Embryonic facial prominence (tissue), 1 donor: ENCODE measurements around the gene TRIM24.

ENCODE experiments used
- DNase-seq: peaks from one replicate; pipeline ENCODE4 v3.0.0-alpha.2; 2016; ENCODE audit errors: extremely low spot score

TRIM24 gene

DNA sequence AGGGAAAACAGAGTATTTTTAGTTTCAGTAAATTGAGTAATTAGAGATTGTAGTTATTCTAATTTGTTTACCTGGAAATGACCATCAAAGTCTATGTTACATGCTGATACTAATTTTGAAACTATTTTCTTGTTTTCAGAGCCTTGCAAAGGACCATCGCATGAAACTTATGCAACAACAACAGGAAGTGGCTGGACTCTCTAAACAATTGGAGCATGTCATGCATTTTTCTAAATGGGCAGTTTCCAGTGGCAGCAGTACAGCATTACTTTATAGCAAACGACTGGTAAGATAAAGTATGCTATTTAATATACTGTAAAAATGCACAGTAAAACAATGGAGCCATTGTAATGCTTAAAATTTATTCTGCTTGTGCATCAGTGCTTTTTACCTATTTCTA is 78.5 kb downstream of the TRIM24 start:
- DNase-seq, result no peak

DNA sequence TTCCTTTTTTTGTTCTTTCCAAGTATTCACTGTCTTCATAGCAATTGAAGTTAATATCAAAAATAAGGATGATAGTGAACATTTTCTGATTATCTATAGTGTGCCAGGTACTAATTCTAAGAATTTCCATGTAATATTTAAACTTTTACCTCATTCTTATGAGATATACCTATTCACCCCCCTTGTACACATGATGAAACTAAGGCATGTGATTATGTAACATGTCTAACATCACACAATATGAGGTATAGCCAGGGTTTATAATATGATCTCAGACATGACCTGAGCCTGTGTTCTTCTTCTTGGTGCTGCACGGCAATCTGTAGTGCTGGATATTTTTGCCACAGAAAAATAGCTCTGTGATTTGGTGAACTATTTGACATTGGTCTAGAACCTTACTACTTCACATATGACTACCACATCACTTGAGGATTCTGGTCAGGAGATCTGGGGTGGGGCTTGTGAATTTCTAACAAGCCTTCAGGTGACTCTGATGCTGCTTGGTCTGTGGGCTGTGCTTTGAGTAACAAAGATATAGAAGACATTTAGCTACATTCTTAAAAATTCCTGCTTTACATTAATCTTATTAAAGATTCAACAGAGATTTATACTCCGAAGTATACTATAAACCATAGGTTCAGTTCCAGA is 79.1 kb downstream of the TRIM24 start:
- DNase-seq, result no peak

DNA sequence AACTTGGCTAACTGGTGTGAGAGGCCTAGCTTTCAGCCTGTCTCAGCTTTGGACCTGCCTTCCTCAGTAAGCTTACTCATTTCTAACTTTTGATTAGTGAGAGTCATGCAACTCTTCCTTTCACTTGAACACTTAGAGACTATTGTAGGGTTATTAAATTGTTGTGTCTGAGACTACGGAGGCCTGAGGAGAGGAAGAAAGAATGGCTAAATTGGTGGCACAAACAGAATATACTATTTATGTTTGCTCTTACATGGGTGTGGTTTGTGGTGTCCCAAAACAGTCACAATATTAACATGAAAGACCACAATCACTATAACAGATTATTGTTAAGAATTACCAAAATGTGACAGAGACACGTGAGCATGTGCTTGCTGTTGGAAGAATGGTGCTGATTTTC is 82.1 kb downstream of the TRIM24 start:
- DNase-seq, result no peak

DNA sequence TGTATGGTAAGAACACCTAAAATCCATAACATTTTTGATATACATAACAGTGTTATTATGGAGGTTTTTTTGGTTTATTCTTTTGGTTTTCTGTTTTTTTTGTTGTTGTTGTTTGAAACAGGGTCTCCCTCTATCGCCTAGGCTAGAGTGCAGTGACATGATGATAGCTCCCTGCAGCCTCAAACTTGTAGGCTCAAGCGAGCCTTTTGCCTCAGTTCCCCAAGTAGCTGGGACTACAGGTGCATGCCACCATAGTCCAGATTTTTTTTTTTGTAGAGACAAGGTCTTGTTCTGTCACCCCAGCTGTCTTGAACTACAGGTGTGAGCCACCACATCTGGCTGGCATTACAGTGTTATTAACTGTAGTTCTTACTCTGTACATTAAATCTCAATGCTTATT is 83.7 kb downstream of the TRIM24 start:
- no peak for DNase-seq

DNA sequence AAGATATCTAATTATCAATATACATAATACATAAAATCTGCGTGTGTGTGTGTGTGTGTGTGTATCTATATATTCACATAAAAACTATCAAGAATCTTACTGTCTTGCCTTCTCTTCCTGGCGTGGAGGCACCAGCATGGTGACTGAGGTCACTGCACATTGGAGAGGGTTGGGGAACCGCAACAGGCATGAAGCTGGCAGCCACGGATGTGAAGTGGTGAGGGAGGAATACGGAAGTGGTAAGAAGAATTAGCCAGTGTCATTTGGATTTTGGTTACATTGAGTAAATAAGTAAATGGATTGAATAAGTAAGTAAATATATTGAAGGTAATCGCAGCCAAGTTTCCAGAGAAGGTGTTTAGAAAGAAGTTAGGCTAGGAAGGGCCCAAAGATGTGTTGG is 85.1 kb downstream of the TRIM24 start:
- no peak for DNase-seq

DNA sequence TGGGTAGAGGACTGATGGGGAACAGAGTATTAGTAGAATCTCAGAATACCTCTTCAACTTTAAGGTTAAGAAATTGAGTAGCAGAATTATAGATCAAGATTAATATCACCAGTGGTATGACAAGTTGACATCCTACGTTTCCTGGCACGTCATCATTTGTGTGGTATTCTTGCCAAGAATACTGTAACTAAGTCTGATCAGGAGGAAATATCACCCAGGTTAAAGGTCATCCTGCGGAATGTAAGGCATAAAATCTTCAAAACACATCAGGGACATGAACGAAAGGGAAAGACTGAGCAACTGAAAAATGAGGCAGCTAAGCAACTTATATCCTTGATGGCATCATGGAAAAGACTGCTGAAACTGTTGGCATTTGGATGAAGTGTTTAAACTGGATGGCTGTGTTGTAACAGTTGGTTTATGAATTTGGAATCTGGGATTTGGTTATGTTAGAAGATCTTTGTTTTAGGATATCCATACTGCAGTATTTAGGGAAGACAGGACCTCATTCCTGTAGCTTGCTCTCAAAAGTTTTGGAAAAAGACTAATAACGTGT is 86.1 kb downstream of the TRIM24 start:
- no peak for DNase-seq

DNA sequence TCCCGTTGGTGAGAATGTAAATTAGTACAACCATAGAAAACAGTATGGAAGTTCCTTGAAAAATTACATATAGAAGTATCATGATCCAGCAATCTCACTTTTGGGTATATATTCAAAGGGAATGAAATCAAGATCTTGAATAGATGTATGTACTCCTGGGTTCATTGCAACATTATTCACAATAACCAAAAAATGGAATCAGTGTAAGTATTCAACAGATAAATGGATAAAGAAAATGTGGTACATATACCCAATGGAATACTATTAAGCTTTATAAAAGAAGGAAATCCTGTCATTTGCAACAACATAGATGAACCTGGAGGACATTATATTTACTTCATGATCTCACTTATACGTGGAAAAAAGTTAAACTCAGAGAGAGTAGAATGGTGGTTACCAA is 86.8 kb downstream of the TRIM24 start:
- DNase-seq, result no peak

DNA sequence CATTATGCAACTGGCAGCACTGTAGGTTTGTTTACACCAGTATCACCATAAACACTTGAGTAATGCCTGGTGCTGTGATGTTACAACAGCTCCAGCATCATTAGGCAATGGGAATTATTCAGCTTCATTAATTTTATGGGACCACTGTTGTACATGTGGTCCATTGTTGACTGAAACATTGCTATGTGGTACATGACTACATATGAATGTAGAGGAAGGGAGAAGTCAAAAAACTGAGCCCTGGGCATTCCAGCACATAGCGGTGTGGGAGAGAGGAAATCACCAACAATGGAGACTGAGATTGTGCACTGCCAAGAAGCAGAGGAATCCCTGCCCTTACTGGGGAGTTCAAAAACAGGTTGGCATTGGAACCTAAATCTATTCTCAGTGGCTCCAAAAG is 89.0 kb downstream of the TRIM24 start:
- no peak for DNase-seq

DNA sequence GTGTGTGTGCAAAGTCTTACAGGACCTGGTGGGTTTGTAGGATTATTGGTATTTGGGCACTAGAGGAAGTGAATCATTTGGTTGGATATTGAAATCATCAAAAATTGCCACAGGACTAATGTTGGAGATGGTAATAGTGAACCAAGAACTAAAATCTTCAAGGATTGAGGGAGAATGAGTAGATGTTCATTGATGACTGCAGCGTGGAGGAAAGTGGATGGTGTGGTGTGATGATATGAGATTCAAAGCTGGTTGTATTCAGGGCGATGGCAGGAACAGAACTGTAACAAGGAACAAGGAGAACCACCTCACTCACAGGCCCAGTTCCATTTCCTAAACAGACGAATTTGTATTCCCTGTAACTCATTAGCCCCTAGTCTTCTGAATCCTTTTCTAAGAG is 90.3 kb downstream of the TRIM24 start:
- DNase-seq, result no peak

DNA sequence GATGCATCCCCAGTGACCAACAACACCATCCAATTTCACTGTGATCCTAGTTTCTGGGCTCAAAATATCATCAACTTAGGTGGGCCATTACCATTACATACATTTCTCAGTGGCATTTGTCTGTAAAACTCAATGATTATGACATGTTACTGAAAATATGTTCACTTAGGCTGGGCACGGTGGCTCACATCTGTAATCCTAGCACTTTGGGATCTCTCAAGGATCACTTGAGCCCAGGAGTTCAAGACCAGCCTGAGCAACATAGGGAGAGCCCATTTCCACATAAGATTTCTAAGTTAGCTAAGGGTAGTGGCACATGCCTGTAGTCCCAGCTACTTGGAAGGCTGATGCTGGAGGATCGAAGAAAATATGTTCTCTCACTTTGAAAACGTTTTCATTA is 91.0 kb downstream of the TRIM24 start:
- no peak for DNase-seq

DNA sequence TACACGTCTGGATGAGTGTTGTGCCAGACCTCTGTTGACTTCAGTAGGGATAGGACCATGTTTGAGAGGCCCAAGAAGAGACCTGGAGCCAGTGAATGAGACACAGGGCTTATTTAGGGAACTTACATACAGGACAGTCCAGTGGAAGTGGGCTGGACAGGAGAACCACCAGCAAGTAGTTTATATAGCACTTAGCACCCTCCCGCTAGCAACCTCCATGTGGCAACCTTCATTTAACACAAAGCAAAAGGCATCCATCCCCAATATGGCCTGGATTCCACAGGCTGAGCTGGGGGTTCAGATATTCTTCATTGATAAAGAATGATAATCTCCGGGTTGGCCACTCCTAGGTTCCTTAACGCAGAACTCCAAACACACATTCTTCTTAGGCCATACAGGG is 93.7 kb downstream of the TRIM24 start:
- no peak for DNase-seq

DNA sequence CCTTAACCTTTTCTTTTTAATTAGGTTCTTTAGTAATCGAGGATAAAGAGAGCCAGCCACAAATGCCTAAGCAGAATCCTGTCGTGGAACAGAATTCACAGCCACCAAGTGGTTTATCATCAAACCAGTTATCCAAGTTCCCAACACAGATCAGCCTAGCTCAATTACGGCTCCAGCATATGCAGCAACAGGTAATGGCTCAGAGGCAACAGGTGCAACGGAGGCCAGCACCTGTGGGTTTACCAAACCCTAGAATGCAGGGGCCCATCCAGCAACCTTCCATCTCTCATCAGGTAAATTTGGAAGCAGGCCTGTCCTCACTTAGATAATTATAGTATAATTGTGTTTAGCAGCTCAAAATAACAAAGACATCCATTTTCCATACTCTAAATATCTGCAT is 94.6 kb downstream of the TRIM24 start:
- DNase-seq, result no peak

DNA sequence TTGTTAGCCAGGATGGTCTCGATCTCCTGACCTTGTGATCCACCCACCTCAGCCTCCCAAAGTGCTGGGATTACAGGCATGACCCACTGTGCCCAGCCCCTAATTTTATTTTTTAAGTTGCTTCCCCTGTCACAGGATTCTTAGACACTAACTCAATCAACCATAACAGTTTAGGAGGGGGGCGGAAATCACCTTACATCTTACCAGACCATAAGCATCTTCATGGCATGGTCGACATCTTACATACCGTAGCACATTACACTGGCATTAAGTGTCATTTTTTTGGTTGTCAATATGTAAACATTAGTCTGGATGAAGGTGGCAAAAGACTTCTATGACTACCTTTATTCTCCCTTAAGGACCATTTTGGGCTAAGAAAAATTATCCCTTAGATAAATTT is 95.6 kb downstream of the TRIM24 start:
- DNase-seq, result no peak

DNA sequence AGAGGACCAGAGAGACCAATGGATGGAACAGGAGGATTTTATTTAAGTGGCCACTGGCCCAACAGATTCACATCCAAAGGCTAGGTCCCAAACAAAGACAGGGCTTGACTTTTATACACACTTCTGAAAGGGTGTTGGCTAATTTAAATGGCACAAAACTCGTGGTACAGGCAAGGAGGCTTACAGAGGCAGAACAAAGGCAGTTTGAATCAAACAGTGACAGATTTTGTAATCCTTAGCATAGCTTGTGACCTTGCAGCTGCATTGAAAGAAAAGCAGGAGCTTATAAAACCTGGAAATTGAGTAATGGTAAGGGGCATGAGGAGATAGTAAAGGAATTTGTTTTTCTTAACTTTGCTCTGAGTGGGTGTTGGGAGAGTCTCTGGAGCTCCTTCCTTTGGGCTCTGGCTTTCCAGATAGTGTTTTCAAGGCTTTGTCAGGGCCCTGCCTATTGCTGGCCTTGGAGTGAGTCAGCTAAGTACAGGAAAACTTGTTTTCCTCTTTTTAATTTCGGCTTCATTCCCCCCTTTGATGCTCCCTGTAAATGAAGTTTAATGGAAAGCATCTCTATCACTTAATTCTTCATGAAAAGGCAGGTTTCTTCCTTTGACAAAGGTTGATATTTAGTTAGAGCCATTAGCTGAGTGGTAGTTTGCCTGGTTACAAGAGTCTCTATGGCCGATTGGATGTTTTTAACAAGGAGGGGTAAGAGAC is 96.9 kb downstream of the TRIM24 start:
- no peak for DNase-seq

DNA sequence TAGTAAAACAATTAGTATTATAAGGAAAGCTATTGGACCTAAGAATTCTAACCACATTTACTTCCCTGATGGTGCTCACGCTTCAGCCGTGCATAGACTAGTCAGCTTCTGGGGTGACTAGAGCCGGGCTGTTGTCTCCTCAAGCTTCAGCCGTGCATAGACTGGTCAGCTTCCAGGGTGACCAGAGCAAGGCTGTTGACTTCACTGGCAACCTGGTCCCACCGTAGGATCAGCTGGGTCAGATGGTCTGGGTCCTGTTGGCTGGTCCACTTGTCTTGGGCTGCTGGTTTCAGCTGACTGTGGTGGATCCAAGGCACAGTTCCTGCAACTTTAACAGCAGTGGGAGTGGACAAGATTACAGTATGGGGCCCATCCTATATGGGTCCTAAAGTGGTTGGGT is 99.4 kb downstream of the TRIM24 start:
- DNase-seq, result no peak

DNA sequence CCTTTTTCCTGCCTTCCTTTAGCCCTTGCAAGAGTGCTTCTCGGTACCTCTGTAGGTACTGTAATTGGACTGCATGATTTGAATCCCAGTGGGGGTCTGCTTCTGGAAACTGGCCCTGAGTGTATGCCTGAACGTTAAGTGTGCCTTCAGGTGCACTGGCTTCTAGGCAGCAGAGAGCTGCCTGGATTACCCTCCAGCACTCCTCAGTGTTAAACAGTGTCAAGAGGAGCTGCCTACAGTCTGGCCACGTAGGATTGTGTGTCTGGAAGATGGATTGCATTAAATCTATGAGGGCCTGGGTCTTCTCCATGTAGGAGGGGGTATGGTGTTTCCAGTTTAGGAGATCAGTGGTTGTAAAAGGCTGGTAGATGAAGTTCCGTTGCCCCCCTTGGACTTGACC is 103.7 kb downstream of the TRIM24 start:
- no peak for DNase-seq

DNA sequence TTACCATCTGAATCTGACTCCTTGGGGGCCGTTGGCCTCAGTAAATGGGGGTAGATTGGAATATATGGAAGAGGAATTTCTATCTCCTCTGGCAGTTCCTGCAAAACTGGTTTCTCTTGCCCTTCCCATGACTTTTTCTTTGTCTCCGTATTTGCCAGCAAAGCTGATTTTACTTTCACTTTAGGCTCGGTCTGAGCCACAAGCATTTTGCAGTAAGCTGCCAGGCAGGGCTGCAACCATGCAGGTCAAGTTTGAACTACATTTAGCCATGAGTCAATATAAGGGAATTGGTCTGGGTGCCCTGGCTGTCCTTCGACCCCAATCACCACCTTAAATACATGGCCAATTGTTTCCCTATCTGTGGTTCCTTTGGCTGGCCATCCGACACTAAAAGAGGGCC is 104.3 kb downstream of the TRIM24 start:
- DNase-seq, result no peak

DNA sequence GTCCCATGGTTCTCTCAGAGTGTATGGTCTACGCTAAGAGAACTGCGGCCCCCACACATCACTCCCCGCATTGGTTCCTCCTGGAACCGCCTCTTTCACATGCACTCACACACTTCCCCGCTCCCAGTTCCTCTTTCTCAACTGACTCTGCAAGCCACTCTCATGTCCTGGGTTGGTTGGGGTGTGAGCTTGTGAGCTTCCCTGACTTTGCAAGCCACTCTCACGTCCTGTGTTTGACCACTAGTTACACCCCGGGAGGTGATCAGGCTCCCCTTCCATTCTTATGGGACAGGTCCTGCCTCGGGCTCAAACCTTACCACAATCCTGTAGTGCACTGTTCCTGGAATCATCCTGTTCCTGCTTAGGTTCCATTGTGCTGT is 105.0 kb downstream of the TRIM24 start:
- DNase-seq, result no peak

DNA sequence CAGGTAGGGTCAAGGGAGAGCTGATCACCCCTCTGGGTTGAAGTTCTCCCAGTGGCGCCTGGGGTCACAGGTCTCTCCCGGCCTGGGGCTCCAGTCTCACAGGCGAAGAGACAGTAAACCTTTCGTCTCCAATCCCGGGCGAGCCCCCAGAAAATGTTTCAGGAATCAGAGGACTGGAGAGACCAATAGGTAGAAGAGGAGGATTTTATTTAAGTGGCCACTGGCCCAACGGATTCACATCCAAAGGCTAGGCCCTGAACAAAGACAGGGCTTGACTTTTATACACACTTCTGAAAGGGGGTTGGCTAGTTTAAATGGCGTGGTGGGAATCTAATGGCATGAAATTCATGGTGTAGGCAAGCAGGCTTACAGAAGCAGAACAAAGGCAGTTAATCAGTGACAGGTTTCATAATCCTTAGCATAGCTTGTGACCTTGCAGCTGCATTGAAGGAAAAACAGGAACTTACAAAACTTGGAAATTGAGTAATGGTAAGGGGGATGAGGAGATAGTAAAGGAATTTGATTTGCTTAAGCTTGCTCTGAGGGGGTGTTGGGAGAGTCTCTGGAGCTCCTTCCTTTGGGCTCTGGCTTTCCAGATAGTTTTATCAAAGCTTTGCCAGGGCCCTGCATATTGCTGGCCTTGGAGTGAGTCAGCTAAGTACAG is 105.5 kb downstream of the TRIM24 start:
- DNase-seq, result no peak

DNA sequence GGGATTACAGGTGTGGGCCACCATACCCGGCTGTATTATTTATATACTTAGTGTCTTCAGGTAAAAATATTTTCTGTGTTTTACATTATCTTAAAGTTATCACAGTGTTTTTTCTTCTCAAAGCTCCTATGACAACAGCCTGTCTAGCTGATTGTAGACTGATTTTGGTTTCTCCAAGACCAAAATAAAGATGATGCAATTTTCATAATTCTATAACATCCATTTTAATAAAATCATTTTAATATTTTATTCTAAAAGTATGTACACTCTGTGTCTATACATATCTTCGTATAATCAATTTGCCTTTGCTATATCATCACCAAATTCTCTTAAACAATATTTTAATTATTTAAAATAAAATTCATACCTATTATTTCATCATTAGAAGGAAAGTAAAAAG is 108.6 kb downstream of the TRIM24 start:
- no peak for DNase-seq

DNA sequence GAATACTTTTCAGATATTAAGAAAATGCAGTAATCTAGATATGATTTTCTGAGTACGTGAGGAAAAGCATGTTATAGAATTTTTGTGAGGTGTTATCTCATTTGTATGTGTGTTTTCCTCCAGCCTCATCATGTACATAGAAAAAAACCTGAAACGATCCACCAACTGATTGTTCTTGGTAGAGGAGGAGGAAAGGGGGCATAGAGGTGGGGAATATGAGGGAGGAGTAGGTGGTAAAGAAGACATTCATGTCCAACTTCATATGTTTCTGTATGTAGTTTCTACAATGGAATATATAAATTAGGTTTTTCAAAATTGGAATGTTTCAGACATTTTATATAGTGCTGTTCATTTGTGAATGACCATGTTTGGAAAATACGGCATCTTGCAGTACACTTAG is 109.4 kb downstream of the TRIM24 start:
- DNase-seq, result no peak

DNA sequence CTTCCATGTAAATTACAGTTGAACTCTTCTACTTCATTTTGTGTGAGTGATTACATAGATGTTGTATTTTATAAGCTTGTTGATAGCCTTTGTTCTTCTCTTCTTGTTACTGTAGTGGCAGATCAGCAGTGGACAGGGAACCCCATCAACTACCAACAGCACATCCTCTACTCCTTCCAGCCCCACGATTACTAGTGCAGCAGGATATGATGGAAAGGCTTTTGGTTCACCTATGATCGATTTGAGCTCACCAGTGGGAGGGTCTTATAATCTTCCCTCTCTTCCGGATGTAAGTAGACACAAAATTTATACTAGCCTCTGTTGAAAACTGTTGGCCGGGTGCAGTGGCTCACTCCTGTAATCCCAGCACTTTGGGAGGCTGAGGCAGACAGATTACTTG is 110.7 kb downstream of the TRIM24 start:
- no peak for DNase-seq

DNA sequence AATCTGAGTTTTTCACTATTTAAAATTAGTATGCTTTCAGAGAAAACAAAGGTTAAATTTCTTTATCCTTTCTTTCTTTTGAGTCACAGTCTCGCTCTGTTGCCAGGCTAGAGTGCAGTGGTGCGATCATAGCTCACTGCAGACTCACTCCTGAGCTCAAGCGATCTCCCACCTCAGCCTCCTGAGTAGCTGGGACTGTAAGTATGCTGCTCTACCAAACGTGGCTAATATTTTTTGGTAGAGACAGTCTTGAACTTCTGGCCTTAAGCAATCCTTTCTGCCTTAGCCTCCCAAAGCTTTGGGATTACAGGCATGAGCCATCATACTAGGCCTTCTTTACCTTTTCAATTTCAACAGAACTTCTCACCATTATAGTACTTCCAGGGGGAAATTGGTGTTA is 113.7 kb downstream of the TRIM24 start:
- DNase-seq, result no peak
